WI38 (cell line): ENCODE data around the gene KRTAP5-5.
"Not testable (repeated sequence)": the region's sequence is repeated elsewhere in the genome, so short reads cannot be mapped to it uniquely, and the experiment has no call there.

Experiments
- H3K4me3 ChIP-seq: 2 replicates; pipeline ENCODE4 v1.5.1; 2011; ENCODE audit warnings: low read depth, mild to moderate bottlenecking, control low read depth, low read length
- CTCF ChIP-seq: IDR thresholded peaks from 2 replicates; pipeline ENCODE4 v1.5.1; 2012; ENCODE audit warnings: low read depth, mild to moderate bottlenecking, control low read depth, low read length

KRTAP5-5 gene

GRCh38 chr11:1669546-1670218 lies 40.1 kb downstream of the KRTAP5-5 start:
- no peak overlapping the region for H3K4me3 ChIP-seq
- TF ChIP-seq CTCF = no peak

GRCh38 chr11:1670457-1670856 lies 40.9 kb downstream of the KRTAP5-5 start:
- not testable (repeated sequence) for H3K4me3 ChIP-seq

GRCh38 chr11:1670905-1671371 lies 41.4 kb downstream of the KRTAP5-5 start:
- no peak overlapping the region for H3K4me3 ChIP-seq
- no peak for TF ChIP-seq CTCF

GRCh38 chr11:1671658-1672057 lies 42.1 kb downstream of the KRTAP5-5 start:
- TF ChIP-seq CTCF = no peak
- H3K4me3 ChIP-seq = no peak overlapping the region

GRCh38 chr11:1672613-1673350 lies 43.2 kb downstream of the KRTAP5-5 start:
- no peak for TF ChIP-seq CTCF
- no peak overlapping the region for H3K4me3 ChIP-seq

- no peak for TF ChIP-seq CTCF
- H3K4me3 ChIP-seq = no peak overlapping the region
Observed at GRCh38 chr11:1673446-1674172, 44.0 kb downstream of the KRTAP5-5 start.

GRCh38 chr11:1674173-1675131 lies 44.9 kb downstream of the KRTAP5-5 start:
- no peak for TF ChIP-seq CTCF
- H3K4me3 ChIP-seq = no peak overlapping the region
